GM21576 (cell line): ENCODE results near the gene PLPP3.
A peak's percentile ranks its signal among the peaks of the same experiment; 100 is the strongest.

ENCODE experiments used
- ATAC-seq: cut with Tn5 transposase; IDR thresholded peaks from one replicate; pipeline ENCODE4 v1.9.1; 2021; ENCODE audit warnings: mild to moderate bottlenecking, moderate library complexity; ENCODE audit not compliant: unreplicated experiment

Gene PLPP3

GRCh38 chr1:56550138-56550858, 29.1 kb downstream of the PLPP3 start:
- ATAC-seq, result no peak

- no peak for ATAC-seq
Observed at GRCh38 chr1:56548571-56548970, 30.8 kb downstream of the PLPP3 start.

- ATAC-seq, result no peak
Observed at GRCh38 chr1:56547977-56548376, 31.4 kb downstream of the PLPP3 start.

- ATAC-seq, result no peak
Observed at GRCh38 chr1:56547473-56547872, 31.9 kb downstream of the PLPP3 start.

GRCh38 chr1:56545711-56546110, 33.7 kb downstream of the PLPP3 start:
- no peak for ATAC-seq

- ATAC-seq, result no peak
Observed at GRCh38 chr1:56543783-56544612, 35.4 kb downstream of the PLPP3 start.

- no peak for ATAC-seq
Observed at GRCh38 chr1:56542651-56543050, 36.7 kb downstream of the PLPP3 start.

- ATAC-seq, result no peak
Observed at GRCh38 chr1:56541408-56541807, 38.0 kb downstream of the PLPP3 start.

GRCh38 chr1:56540467-56540866, 38.9 kb downstream of the PLPP3 start:
- ATAC-seq, result no peak

- no peak for ATAC-seq
Observed at GRCh38 chr1:56539520-56539931, 39.8 kb downstream of the PLPP3 start.

GRCh38 chr1:56538532-56538931, 40.8 kb downstream of the PLPP3 start:
- ATAC-seq, result no peak

GRCh38 chr1:56537660-56538059, 41.7 kb downstream of the PLPP3 start:
- no peak for ATAC-seq

GRCh38 chr1:56535939-56536338, 43.4 kb downstream of the PLPP3 start:
- no peak for ATAC-seq

GRCh38 chr1:56535362-56535761, 44.0 kb downstream of the PLPP3 start:
- ATAC-seq, result no peak

GRCh38 chr1:56534130-56534651, 45.2 kb downstream of the PLPP3 start:
- ATAC-seq, result no peak

- peak; percentile 73 for ATAC-seq
Observed at GRCh38 chr1:56533621-56534020, 45.7 kb downstream of the PLPP3 start.

GRCh38 chr1:56533197-56533596, 46.2 kb downstream of the PLPP3 start:
- ATAC-seq, result peak; percentile 14

- ATAC-seq, result no peak
Observed at GRCh38 chr1:56532350-56532683, 47.0 kb downstream of the PLPP3 start.

- no peak for ATAC-seq
Observed at GRCh38 chr1:56531624-56532349, 47.6 kb downstream of the PLPP3 start.

GRCh38 chr1:56529801-56530200, 49.6 kb downstream of the PLPP3 start:
- ATAC-seq, result no peak

GRCh38 chr1:56527548-56528302, 51.6 kb downstream of the PLPP3 start:
- ATAC-seq, result no peak
